C4-2B (cell line): Measurements from ENCODE around the gene CUEDC2.

ENCODE experiments used
- CTCF ChIP-seq: fragments of 450-650 bp; conservative IDR thresholded peaks from 2 replicates; pipeline ENCODE4 v1.5.1; 2017; ENCODE audit warnings: mild to moderate bottlenecking
- ZFX ChIP-seq: fragments of 450-650 bp; IDR thresholded peaks from 2 replicates; pipeline ENCODE4 v1.6.1; 2017

GRCh38 chr10:102408728-102409603 is 23.4 kb downstream of the CUEDC2 start:
- TF ChIP-seq CTCF (no peak), ZFX (no peak)
